Karpas-422 (cell line): ENCODE results near the gene YY1. TPM values are rescaled to one million over a fixed set of nuclear protein-coding genes. Genes with fewer than 3 reads are reported as not detected.
A peak's percentile ranks its signal among the peaks of the same experiment; 100 is the strongest.

Source experiments
- DNase-seq: peaks from one replicate; pipeline ENCODE4 v3.0.0-alpha.2; 2015
- H2AFZ ChIP-seq: fragments of 200-600 bp; sonication (generic); 2 replicates; pipeline ENCODE4 v1.6.1; 2014; ENCODE audit warnings: antibody characterized with exemption, low read length, mixed read lengths
- H3K27ac ChIP-seq: fragments of 200-600 bp; sonication (generic); 2 replicates; pipeline ENCODE4 v1.5.1; 2014; ENCODE audit warnings: mild to moderate bottlenecking, low read length, moderate library complexity
- H3K27me3 ChIP-seq: fragments of 200-600 bp; sonication (generic); 2 replicates; pipeline ENCODE4 v1.6.1; 2014; ENCODE audit warnings: low read length, mixed read lengths
- H3K36me3 ChIP-seq: fragments of 200-600 bp; sonication (generic); 2 replicates; pipeline ENCODE4 v1.6.1; 2014; ENCODE audit warnings: low read length, mixed read lengths; ENCODE audit not compliant: insufficient read depth
- H3K4me1 ChIP-seq: fragments of 200-600 bp; sonication (generic); 2 replicates; pipeline ENCODE4 v1.6.1; 2014; ENCODE audit warnings: mild to moderate bottlenecking, low read length, mixed read lengths
- H3K4me2 ChIP-seq: fragments of 200-600 bp; sonication (generic); 2 replicates; pipeline ENCODE4 v1.6.1; 2014; ENCODE audit warnings: low read length, low read depth, mild to moderate bottlenecking; ENCODE audit not compliant: poor library complexity, severe bottlenecking
- H3K4me3 ChIP-seq: fragments of 200-600 bp; sonication (generic); 2 replicates; pipeline ENCODE4 v1.5.1; 2014; ENCODE audit warnings: mild to moderate bottlenecking, antibody characterized with exemption, low read length, mixed read lengths
- H3K79me2 ChIP-seq: fragments of 200-600 bp; sonication (generic); 2 replicates; pipeline ENCODE4 v1.6.1; 2014; ENCODE audit warnings: mild to moderate bottlenecking, low read length, mixed read lengths
- H3K9ac ChIP-seq: fragments of 200-600 bp; sonication (generic); 2 replicates; pipeline ENCODE4 v1.6.0; 2014; ENCODE audit warnings: low read length
- H3K9me2 ChIP-seq: fragments of 200-600 bp; sonication (generic), shearing (Covaris generic); replicated peaks from 2 replicates; pipeline ENCODE4 v1.6.0; 2014; ENCODE audit warnings: mild to moderate bottlenecking, low read length, moderate library complexity; ENCODE audit not compliant: insufficient read depth
- H3K9me3 ChIP-seq: fragments of 300-700, 200-600 bp; sonication (generic); 2 replicates; pipeline ENCODE4 v1.6.1; 2014; ENCODE audit warnings: low read length, mixed read lengths
- H4K20me1 ChIP-seq: fragments of 200-600 bp; sonication (generic); 2 replicates; pipeline ENCODE4 v1.6.1; 2014; ENCODE audit warnings: mild to moderate bottlenecking, antibody characterized with exemption, low read length, low read depth; ENCODE audit not compliant: insufficient read depth
- total RNA-seq: library from RNA; depleted of rRNA; stranded (reverse); fragments of >200 nt; shearing (Covaris generic); gene quantifications from 2 replicates; pipeline ENCODE4 v1.2.3, GENCODE V29; 2014; ENCODE audit warnings: low replicate concordance

Gene YY1
- total RNA-seq, 1 experiment from 2014 or later, result 115 TPM

- Histone ChIP-seq H3K36me3 (peaks cover 27% of the 10 kb centered on the region; the same call in 1 of the 2 replicates), H3K4me3 (no peak overlapping the region), H3K9ac (no peak overlapping the region), H3K9me2 (no peaks in the 10 kb centered on the region), H2AFZ (no peak overlapping the region), H3K79me2 (peaks cover 94% of the 10 kb centered on the region), H3K27me3 (no peaks in the 10 kb centered on the region), H3K4me1 (no peaks in the 10 kb centered on the region), H3K9me3 (no peaks in the 10 kb centered on the region), H4K20me1 (peaks cover 60% of the 10 kb centered on the region), H3K27ac (no peak overlapping the region), H3K4me2 (no peak overlapping the region)
- no peak for DNase-seq
Measured at GRCh38 chr14:100267990-100268389, 29.0 kb downstream of the YY1 start.

- H3K79me2 ChIP-seq, result peaks cover 94% of the 10 kb centered on the region
Measured at GRCh38 chr14:100268591-100269207, 29.8 kb downstream of the YY1 start.

GRCh38 chr14:100271247-100271939 lies 32.4 kb downstream of the YY1 start:
- Histone ChIP-seq H3K4me2 (no peak overlapping the region), H3K27ac (no peak overlapping the region), H2AFZ (no peak overlapping the region), H3K4me1 (no peaks in the 10 kb centered on the region), H4K20me1 (peaks cover 61% of the 10 kb centered on the region), H3K9me3 (no peaks in the 10 kb centered on the region), H3K4me3 (no peak overlapping the region), H3K27me3 (no peaks in the 10 kb centered on the region), H3K36me3 (peaks cover 34% of the 10 kb centered on the region; the same call in 1 of the 2 replicates), H3K9me2 (no peaks in the 10 kb centered on the region), H3K79me2 (peaks cover 94% of the 10 kb centered on the region), H3K9ac (no peak overlapping the region)
- DNase-seq, result peak; percentile 79

More at GRCh38 chr14:100268591-100269207, 29.8 kb downstream of the YY1 start:
- no peak for DNase-seq
- Histone ChIP-seq H3K27me3 (no peaks in the 10 kb centered on the region), H3K9me3 (no peaks in the 10 kb centered on the region), H3K9me2 (no peaks in the 10 kb centered on the region), H3K9ac (no peak overlapping the region), H3K36me3 (peaks cover 20% of the 10 kb centered on the region; the same call in 1 of the 2 replicates), H3K4me2 (no peak overlapping the region), H3K4me1 (no peaks in the 10 kb centered on the region), H2AFZ (no peak overlapping the region), H4K20me1 (peaks cover 55% of the 10 kb centered on the region), H3K4me3 (no peak overlapping the region), H3K27ac (no peak overlapping the region)

GRCh38 chr14:100274250-100274649 lies 35.3 kb downstream of the YY1 start:
- no peak for DNase-seq
- peaks cover 94% of the 10 kb centered on the region for H3K79me2 ChIP-seq
- no peaks in the 10 kb centered on the region for H3K27me3 ChIP-seq
- peaks cover 47% of the 10 kb centered on the region for H4K20me1 ChIP-seq
- no peaks in the 10 kb centered on the region for H3K9me3 ChIP-seq
- H3K27ac ChIP-seq, result no peak overlapping the region
- H3K9ac ChIP-seq, result no peak overlapping the region
- no peak overlapping the region for H3K4me2 ChIP-seq
- H3K9me2 ChIP-seq, result no peaks in the 10 kb centered on the region
- H3K4me3 ChIP-seq, result no peak overlapping the region
- H3K4me1 ChIP-seq, result no peaks in the 10 kb centered on the region
- H2AFZ ChIP-seq, result no peak overlapping the region
- H3K36me3 ChIP-seq, result peaks cover 35% of the 10 kb centered on the region; the same call in 1 of the 2 replicates

GRCh38 chr14:100275214-100275613 lies 36.3 kb downstream of the YY1 start:
- H3K9me3 ChIP-seq, result no peaks in the 10 kb centered on the region
- no peak overlapping the region for H3K9ac ChIP-seq
- H3K27me3 ChIP-seq, result no peaks in the 10 kb centered on the region
- peaks cover 98% of the 10 kb centered on the region for H3K79me2 ChIP-seq
- no peak overlapping the region for H3K4me2 ChIP-seq
- H3K36me3 ChIP-seq, result peaks cover 33% of the 10 kb centered on the region; the same call in 1 of the 2 replicates
- H4K20me1 ChIP-seq, result peaks cover 48% of the 10 kb centered on the region
- no peak for DNase-seq
- H3K4me3 ChIP-seq, result no peak overlapping the region
- H3K9me2 ChIP-seq, result no peaks in the 10 kb centered on the region
- H2AFZ ChIP-seq, result no peak overlapping the region
- H3K4me1 ChIP-seq, result no peaks in the 10 kb centered on the region
- no peak overlapping the region for H3K27ac ChIP-seq

GRCh38 chr14:100278702-100279101 lies 39.8 kb downstream of the YY1 start:
- Histone ChIP-seq H3K4me2 (no peak overlapping the region), H4K20me1 (peaks cover 41% of the 10 kb centered on the region)
- no peak for DNase-seq

GRCh38 chr14:100279133-100279532 lies 40.2 kb downstream of the YY1 start:
- no peaks in the 10 kb centered on the region for H3K9me2 ChIP-seq
- no peak overlapping the region for H3K9ac ChIP-seq
- H3K4me3 ChIP-seq, result no peak overlapping the region
- peaks cover 77% of the 10 kb centered on the region for H3K79me2 ChIP-seq
- DNase-seq, result no peak
- no peak overlapping the region for H3K27ac ChIP-seq
- H2AFZ ChIP-seq, result no peak overlapping the region
- peaks cover 36% of the 10 kb centered on the region; the same call in 1 of the 2 replicates for H3K36me3 ChIP-seq
- peaks cover 39% of the 10 kb centered on the region; the same call in 1 of the 2 replicates for H4K20me1 ChIP-seq
- no peak overlapping the region for H3K4me2 ChIP-seq
- no peaks in the 10 kb centered on the region for H3K27me3 ChIP-seq
- H3K4me1 ChIP-seq, result peaks cover 3% of the 10 kb centered on the region
- no peaks in the 10 kb centered on the region for H3K9me3 ChIP-seq

More at GRCh38 chr14:100278702-100279101, 39.8 kb downstream of the YY1 start:
- no peaks in the 10 kb centered on the region for H3K9me2 ChIP-seq
- H3K79me2 ChIP-seq, result peaks cover 82% of the 10 kb centered on the region
- H3K27ac ChIP-seq, result no peak overlapping the region
- no peak overlapping the region for H3K9ac ChIP-seq
- peaks cover 37% of the 10 kb centered on the region; the same call in 1 of the 2 replicates for H3K36me3 ChIP-seq
- no peaks in the 10 kb centered on the region for H3K27me3 ChIP-seq
- H3K9me3 ChIP-seq, result no peaks in the 10 kb centered on the region
- H3K4me3 ChIP-seq, result no peak overlapping the region
- no peak overlapping the region for H2AFZ ChIP-seq
- no peaks in the 10 kb centered on the region for H3K4me1 ChIP-seq

- no peaks in the 10 kb centered on the region for H3K9me3 ChIP-seq
- 0 out of 2 replicates have a peak overlapping the region, but pooled peaks have one; percentile 0 for H3K27ac ChIP-seq
- H3K9ac ChIP-seq, result no peak overlapping the region
Measured at GRCh38 chr14:100279563-100279962, 40.6 kb downstream of the YY1 start.

More at GRCh38 chr14:100279563-100279962, 40.6 kb downstream of the YY1 start:
- H2AFZ ChIP-seq, result no peak overlapping the region
- no peak overlapping the region for H3K4me2 ChIP-seq
- peaks cover 73% of the 10 kb centered on the region for H3K79me2 ChIP-seq
- DNase-seq, result no peak
- peaks cover 7% of the 10 kb centered on the region for H3K4me1 ChIP-seq
- H3K9me2 ChIP-seq, result no peaks in the 10 kb centered on the region
- H3K27me3 ChIP-seq, result no peaks in the 10 kb centered on the region
- peaks cover 32% of the 10 kb centered on the region; the same call in 1 of the 2 replicates for H3K36me3 ChIP-seq
- no peak overlapping the region for H3K4me3 ChIP-seq
- peaks cover 34% of the 10 kb centered on the region; the same call in 1 of the 2 replicates for H4K20me1 ChIP-seq
